Measurements from ENCODE around the gene ACAD9.

Gene ACAD9

GRCh38 chr3:128942161-128942952, 62.9 kb downstream of the ACAD9 start:
- DNase-seq, result no peak

GRCh38 chr3:128945041-128945877, 65.8 kb downstream of the ACAD9 start:
- DNase-seq, result no peak

GRCh38 chr3:128945878-128946175, 66.4 kb downstream of the ACAD9 start:
- DNase-seq, result no peak

- DNase-seq, result no peak
Measured at GRCh38 chr3:128946411-128946810, 67.0 kb downstream of the ACAD9 start.

GRCh38 chr3:128949158-128949557, 69.7 kb downstream of the ACAD9 start:
- no peak for DNase-seq

- DNase-seq, result peak; percentile 26
Measured at GRCh38 chr3:128950223-128950938, 71.0 kb downstream of the ACAD9 start.

GRCh38 chr3:128956440-128956839, 77.0 kb downstream of the ACAD9 start:
- DNase-seq, result no peak
